ENCODE measurements around the gene MAZ. TPM values are rescaled to one million over a fixed set of nuclear protein-coding genes. Genes with fewer than 3 reads are reported as not detected.
A peak's percentile ranks its signal among the peaks of the same experiment; 100 is the strongest.

MAZ gene
- total and polyA plus RNA-seq, 2 of the 13 experiments (the other 11 are each of a cell fraction or from before 2014, with no cell fraction given): 203 to 277 TPM

- peak; percentile 86 for TF ChIP-seq ZNF44 (CRISPR knock-in tag; IDR thresholded peaks at IDR 0.05)
- peak; percentile 33; the same call in 1 of the 2 replicates for TF ChIP-seq SOX5 (CRISPR knock-in tag; IDR thresholded peaks at IDR 0.05; ENCODE audit: borderline replicate concordance)
- TF ChIP-seq KLF9 (CRISPR knock-in tag; IDR thresholded peaks at IDR 0.05; ENCODE audit: low read depth): no peak
- TF ChIP-seq POLR2G (IDR thresholded peaks at IDR 0.05; ENCODE audit: low read depth, low read length): no peak
- no peak for TF ChIP-seq ZNF703 (CRISPR knock-in tag; IDR thresholded peaks at IDR 0.05; ENCODE audit: borderline replicate concordance)
- 0 out of 2 replicates have a peak, but pooled peaks have one; percentile 30 for TF ChIP-seq NFKBIZ (CRISPR knock-in tag; IDR thresholded peaks at IDR 0.05)
- TF ChIP-seq ELF1 (CRISPR knock-in tag; IDR thresholded peaks at IDR 0.05): no peak
- TF ChIP-seq HES4 (CRISPR knock-in tag; IDR thresholded peaks at IDR 0.05; ENCODE audit: borderline replicate concordance): no peak
- 0 out of 2 replicates have a peak, but pooled peaks have one; percentile 62 for TF ChIP-seq SRY (CRISPR knock-in tag; IDR thresholded peaks at IDR 0.05)
- no peak; the same call in 1 of the 2 replicates for TF ChIP-seq POGK (CRISPR knock-in tag; conservative IDR thresholded peaks at IDR 0.05)
- TF ChIP-seq, protein P1, sequence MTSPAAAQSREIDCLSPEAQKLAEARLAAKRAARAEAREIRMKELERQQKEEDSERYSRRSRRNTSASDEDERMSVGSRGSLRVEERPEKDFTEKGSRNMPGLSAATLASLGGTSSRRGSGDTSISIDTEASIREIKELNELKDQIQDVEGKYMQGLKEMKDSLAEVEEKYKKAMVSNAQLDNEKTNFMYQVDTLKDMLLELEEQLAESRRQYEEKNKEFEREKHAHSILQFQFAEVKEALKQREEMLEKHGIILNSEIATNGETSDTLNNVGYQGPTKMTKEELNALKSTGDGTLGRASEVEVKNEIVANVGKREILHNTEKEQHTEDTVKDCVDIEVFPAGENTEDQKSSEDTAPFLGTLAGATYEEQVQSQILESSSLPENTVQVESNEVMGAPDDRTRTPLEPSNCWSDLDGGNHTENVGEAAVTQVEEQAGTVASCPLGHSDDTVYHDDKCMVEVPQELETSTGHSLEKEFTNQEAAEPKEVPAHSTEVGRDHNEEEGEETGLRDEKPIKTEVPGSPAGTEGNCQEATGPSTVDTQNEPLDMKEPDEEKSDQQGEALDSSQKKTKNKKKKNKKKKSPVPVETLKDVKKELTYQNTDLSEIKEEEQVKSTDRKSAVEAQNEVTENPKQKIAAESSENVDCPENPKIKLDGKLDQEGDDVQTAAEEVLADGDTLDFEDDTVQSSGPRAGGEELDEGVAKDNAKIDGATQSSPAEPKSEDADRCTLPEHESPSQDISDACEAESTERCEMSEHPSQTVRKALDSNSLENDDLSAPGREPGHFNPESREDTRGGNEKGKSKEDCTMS (CRISPR knock-in tag; conservative IDR thresholded peaks at IDR 0.05): no peak
- TF ChIP-seq, protein P2, sequence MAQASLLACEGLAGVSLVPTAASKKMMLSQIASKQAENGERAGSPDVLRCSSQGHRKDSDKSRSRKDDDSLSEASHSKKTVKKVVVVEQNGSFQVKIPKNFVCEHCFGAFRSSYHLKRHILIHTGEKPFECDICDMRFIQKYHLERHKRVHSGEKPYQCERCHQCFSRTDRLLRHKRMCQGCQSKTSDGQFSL (CRISPR knock-in tag; IDR thresholded peaks at IDR 0.05): no peak
- TF ChIP-seq MIER3 (CRISPR knock-in tag; IDR thresholded peaks at IDR 0.05; ENCODE audit: borderline replicate concordance): peak; percentile 54; the same call in 1 of the 2 replicates
- TF ChIP-seq ZNF552 (CRISPR knock-in tag; IDR thresholded peaks at IDR 0.05; ENCODE audit: borderline replicate concordance): peak; percentile 51; the same call in 1 of the 2 replicates
- TF ChIP-seq, protein P3, sequence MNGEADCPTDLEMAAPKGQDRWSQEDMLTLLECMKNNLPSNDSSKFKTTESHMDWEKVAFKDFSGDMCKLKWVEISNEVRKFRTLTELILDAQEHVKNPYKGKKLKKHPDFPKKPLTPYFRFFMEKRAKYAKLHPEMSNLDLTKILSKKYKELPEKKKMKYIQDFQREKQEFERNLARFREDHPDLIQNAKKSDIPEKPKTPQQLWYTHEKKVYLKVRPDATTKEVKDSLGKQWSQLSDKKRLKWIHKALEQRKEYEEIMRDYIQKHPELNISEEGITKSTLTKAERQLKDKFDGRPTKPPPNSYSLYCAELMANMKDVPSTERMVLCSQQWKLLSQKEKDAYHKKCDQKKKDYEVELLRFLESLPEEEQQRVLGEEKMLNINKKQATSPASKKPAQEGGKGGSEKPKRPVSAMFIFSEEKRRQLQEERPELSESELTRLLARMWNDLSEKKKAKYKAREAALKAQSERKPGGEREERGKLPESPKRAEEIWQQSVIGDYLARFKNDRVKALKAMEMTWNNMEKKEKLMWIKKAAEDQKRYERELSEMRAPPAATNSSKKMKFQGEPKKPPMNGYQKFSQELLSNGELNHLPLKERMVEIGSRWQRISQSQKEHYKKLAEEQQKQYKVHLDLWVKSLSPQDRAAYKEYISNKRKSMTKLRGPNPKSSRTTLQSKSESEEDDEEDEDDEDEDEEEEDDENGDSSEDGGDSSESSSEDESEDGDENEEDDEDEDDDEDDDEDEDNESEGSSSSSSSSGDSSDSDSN (CRISPR knock-in tag; IDR thresholded peaks at IDR 0.05): peak; percentile 60; the same call in 1 of the 2 replicates
- no peak for TF ChIP-seq RORA (CRISPR knock-in tag; IDR thresholded peaks at IDR 0.05)
- TF ChIP-seq SPEN (CRISPR knock-in tag; IDR thresholded peaks at IDR 0.05; ENCODE audit: low read depth): 0 out of 2 replicates have a peak, but pooled peaks have one; percentile 49
- TF ChIP-seq ZNF616 (CRISPR knock-in tag; IDR thresholded peaks at IDR 0.05; ENCODE audit: low read depth): 0 out of 2 replicates have a peak, but pooled peaks have one; percentile 58
- TF ChIP-seq MAX (IDR thresholded peaks at IDR 0.05): peak; percentile 53; the same call in 1 of the 2 replicates
- peak; percentile 51; the same call in 1 of the 2 replicates for TF ChIP-seq CEBPG (CRISPR knock-in tag; IDR thresholded peaks at IDR 0.05)
- no peak for TF ChIP-seq ZNF138 (CRISPR knock-in tag; IDR thresholded peaks at IDR 0.05; ENCODE audit: low read depth)
- no peak for TF ChIP-seq ZNF484 (CRISPR knock-in tag; IDR thresholded peaks at IDR 0.05; ENCODE audit: borderline replicate concordance, low read depth)
- TF ChIP-seq ZNF614 (CRISPR knock-in tag; IDR thresholded peaks at IDR 0.05; ENCODE audit: borderline replicate concordance): peak; percentile 35; the same call in 1 of the 2 replicates
- 0 out of 2 replicates have a peak, but pooled peaks have one; percentile 69 for TF ChIP-seq DNMT1 (CRISPR knock-in tag; IDR thresholded peaks at IDR 0.05)
Observed at GRCh38 chr16:29784901-29785500, 21.3 kb upstream of the MAZ start (continued).

All from HepG2 (cell line).